A549 treated with DMSO at 1 μM for 4 hours (cell line): Measurements from ENCODE around the gene EVA1A. TPM values are rescaled to one million over a fixed set of nuclear protein-coding genes. Genes with fewer than 3 reads are reported as not detected.

ENCODE experiments used
- total RNA-seq: library from RNA; stranded (reverse); fragments of 200-300 nt; extraction: Qiagen RNA extraction; gene quantifications from 5 replicates; pipeline ENCODE4 v1.2.3, GENCODE V29; 2022; ENCODE audit warnings: low read depth

EVA1A gene, protein sequence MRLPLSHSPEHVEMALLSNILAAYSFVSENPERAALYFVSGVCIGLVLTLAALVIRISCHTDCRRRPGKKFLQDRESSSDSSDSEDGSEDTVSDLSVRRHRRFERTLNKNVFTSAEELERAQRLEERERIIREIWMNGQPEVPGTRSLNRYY
- total RNA-seq = 12.6 to 14.0 TPM (median 12.7 TPM) in 5 replicates

DNA sequence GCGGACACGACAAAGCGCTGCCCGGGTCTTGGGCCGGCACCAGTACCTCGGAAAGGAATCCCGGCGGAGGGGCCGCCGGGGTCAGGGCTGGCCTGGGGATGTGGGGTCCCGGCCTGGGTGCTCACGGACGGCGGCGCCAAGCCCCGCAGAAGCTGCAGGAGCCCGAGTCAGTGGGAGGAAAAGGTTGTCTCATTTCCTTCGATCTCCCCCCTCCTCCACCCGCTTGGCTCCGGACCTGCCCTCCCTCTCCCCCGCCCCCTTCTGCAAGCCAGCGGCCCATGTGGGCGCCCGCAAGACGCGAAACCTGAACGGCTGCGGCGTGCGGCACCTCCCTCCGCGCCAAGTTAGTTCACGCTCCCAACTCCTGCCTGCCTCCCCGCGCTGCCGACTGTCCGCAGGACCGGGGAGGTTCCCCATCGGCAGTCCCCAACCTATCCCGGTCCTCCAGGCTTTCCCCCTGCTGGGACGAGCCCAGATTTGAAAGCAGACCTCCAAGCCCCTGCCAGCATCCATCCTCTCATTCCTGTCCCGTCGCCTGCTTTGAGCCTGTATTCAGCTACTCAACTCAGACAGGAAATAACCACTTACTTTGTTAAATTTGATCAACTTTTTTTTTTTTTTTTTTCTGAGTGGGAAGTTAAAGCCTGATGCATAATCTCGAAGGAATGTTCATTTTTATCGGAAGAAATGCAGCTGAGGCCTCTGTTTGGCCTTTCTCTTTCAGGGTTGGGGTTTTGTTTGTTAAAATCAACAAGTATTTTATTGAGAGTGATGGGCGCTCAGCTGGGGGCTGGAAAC is at the start of gene EVA1A:
TSS of gene EVA1A (minus strand) at position 172 of the 798 bp plus-strand sequence. CDS start 42,799 bp downstream, outside the sequence.

Other genes starting within 250 kb of the EVA1A start
- 61.0 to 84.8 TPM (median 76.9 TPM) in 5 replicates for gene MRPL19, start 85.8 kb upstream of the EVA1A start, total RNA-seq
- 12.8 to 20.6 TPM (median 16.7 TPM) in 5 replicates for gene GCFC2, start 150.0 kb upstream of the EVA1A start, total RNA-seq